Measurements from ENCODE around the gene ECT2L. TPM values are rescaled to one million over a fixed set of nuclear protein-coding genes. Genes with fewer than 3 reads are reported as not detected.

The ECT2L gene
- total RNA-seq, 2 donors from 2014 or later: not detected

DNA sequence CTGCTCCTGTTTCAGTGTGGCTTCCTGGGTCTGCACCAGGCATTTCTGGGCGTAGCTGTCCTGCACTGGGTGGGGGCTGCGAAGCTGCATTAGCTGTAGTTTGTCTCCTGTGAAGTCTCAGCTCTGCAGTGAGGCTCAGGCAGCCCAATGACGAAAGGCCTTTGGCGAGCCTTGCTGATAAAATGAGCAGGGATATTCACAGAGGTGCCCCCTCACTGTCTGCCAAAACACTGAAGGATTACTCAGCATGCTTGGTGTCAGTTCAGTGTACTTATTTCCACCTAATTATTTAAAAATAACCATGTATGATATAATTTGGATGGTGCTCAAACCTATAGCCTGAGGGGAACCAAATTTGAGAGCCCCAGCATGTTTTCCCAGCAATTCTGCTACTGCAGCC, 73.5 kb downstream of the ECT2L start:
- Histone ChIP-seq H3K4me1 (ENCODE audit: control insufficient read depth in 1 of 2, low read depth in 2 of 2) (peaks cover 3 to 16% of the 10 kb centered on the region in 2 donors), H3K36me3 (no peaks in the 10 kb centered on the region), H3K27ac (no peak overlapping the region), H3K9me3 (no peaks in the 10 kb centered on the region), H3K4me3 (no peak overlapping the region), H3K27me3 (replicated peaks; ENCODE audit: insufficient read depth) (no peaks in the 10 kb centered on the region)
- TF ChIP-seq, protein P1, sequence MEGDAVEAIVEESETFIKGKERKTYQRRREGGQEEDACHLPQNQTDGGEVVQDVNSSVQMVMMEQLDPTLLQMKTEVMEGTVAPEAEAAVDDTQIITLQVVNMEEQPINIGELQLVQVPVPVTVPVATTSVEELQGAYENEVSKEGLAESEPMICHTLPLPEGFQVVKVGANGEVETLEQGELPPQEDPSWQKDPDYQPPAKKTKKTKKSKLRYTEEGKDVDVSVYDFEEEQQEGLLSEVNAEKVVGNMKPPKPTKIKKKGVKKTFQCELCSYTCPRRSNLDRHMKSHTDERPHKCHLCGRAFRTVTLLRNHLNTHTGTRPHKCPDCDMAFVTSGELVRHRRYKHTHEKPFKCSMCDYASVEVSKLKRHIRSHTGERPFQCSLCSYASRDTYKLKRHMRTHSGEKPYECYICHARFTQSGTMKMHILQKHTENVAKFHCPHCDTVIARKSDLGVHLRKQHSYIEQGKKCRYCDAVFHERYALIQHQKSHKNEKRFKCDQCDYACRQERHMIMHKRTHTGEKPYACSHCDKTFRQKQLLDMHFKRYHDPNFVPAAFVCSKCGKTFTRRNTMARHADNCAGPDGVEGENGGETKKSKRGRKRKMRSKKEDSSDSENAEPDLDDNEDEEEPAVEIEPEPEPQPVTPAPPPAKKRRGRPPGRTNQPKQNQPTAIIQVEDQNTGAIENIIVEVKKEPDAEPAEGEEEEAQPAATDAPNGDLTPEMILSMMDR (IDR thresholded peaks at IDR 0.05): no peak
- DNase-seq (ENCODE audit: low spot score): no peak
- no peak for ATAC-seq (ENCODE audit: insufficient number of reproducible peaks, low FRiP score, low read depth)

- H3K27me3 ChIP-seq (replicated peaks; ENCODE audit: insufficient read depth): no peaks in the 10 kb centered on the region
- H3K4me1 ChIP-seq (ENCODE audit: control insufficient read depth in 1 of 2, low read depth in 2 of 2): peaks cover 0 to 16% of the 10 kb centered on the region in 2 donors
- no peak overlapping the region for H3K27ac ChIP-seq
- H3K4me3 ChIP-seq: no peak overlapping the region
- ATAC-seq (ENCODE audit: insufficient number of reproducible peaks, low FRiP score, low read depth): no peak
- H3K9me3 ChIP-seq: no peaks in the 10 kb centered on the region
- H3K36me3 ChIP-seq: no peaks in the 10 kb centered on the region
- TF ChIP-seq, protein P1 (IDR thresholded peaks at IDR 0.05): no peak
- no peak for DNase-seq (ENCODE audit: low spot score)
Measured at GRCh38 chr6:138873191-138873590, 77.3 kb downstream of the ECT2L start.

GRCh38 chr6:138882369-138883017, 86.6 kb downstream of the ECT2L start:
- no peak overlapping the region for H3K27ac ChIP-seq
- H3K4me3 ChIP-seq: no peak overlapping the region
- no peak for ATAC-seq (ENCODE audit: insufficient number of reproducible peaks, low FRiP score, low read depth)

GRCh38 chr6:138885156-138885819, 89.4 kb downstream of the ECT2L start:
- H3K27ac ChIP-seq: no peak overlapping the region
- DNase-seq (ENCODE audit: low spot score): no peak
- no peak overlapping the region for H3K4me3 ChIP-seq
- no peak for ATAC-seq (ENCODE audit: insufficient number of reproducible peaks, low FRiP score, low read depth)
- no peaks in the 10 kb centered on the region for H3K36me3 ChIP-seq
- no peaks in the 10 kb centered on the region for H3K4me1 ChIP-seq (ENCODE audit: control insufficient read depth in 1 of 2, low read depth in 2 of 2)
- H3K27me3 ChIP-seq (replicated peaks; ENCODE audit: insufficient read depth): no peaks in the 10 kb centered on the region
- TF ChIP-seq, protein P1 (IDR thresholded peaks at IDR 0.05): no peak
- no peaks in the 10 kb centered on the region for H3K9me3 ChIP-seq

More at GRCh38 chr6:138882369-138883017, 86.6 kb downstream of the ECT2L start:
- H3K9me3 ChIP-seq: no peaks in the 10 kb centered on the region
- TF ChIP-seq, protein P1 (IDR thresholded peaks at IDR 0.05): no peak
- H3K4me1 ChIP-seq (ENCODE audit: control insufficient read depth in 1 of 2, low read depth in 2 of 2): no peaks in the 10 kb centered on the region
- no peaks in the 10 kb centered on the region for H3K27me3 ChIP-seq (replicated peaks; ENCODE audit: insufficient read depth)
- no peaks in the 10 kb centered on the region for H3K36me3 ChIP-seq
- no peak for DNase-seq (ENCODE audit: low spot score)

DNA sequence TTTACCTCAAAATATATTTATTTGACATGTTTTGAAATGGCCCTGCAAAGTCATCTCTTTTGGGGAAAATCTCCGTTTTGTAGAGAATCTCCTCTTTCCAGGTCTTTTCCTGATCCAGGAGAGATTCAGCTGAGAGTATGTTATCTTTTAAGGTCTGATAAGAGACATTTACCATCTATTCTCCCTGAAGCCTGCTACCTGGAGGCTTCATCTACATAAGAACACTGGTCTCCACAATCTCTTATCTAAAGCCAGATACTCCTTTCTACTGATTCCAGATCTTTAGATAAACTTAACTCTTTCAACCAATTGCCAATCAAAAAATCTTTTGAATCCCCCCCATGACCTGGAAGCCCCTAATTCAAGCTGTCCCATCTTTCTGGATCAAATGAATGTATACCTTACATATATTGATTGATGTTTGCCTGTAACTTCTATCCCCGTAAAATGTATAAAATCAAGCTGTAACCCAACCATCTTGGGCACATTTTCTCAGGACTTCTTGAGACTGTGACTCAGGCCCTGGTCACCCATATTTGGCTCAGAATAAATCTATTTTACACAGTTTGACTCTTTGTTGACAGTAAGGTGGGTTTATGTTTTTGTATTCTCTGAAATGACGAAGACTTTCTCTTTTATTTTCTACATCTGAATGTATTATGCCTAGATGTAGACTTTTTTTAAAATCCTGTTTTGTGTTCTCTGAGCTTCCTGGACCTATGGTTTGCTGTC, 95.5 kb downstream of the ECT2L start:
- Histone ChIP-seq H3K9me3 (no peaks in the 10 kb centered on the region), H3K27me3 (replicated peaks; ENCODE audit: insufficient read depth) (no peaks in the 10 kb centered on the region), H3K4me3 (no peak overlapping the region), H3K36me3 (no peaks in the 10 kb centered on the region), H3K27ac (no peak overlapping the region), H3K4me1 (ENCODE audit: control insufficient read depth in 1 of 2, low read depth in 2 of 2) (no peaks in the 10 kb centered on the region)
- ATAC-seq (ENCODE audit: insufficient number of reproducible peaks, low FRiP score, low read depth) (no peak), DNase-seq (ENCODE audit: low spot score) (no peak)
- TF ChIP-seq, protein P1 (IDR thresholded peaks at IDR 0.05): no peak
